GM12875 (cell line): ENCODE data around the gene GPR39.

Experiments used
- H3K4me3 ChIP-seq: one replicate; pipeline ENCODE4 v1.5.1; 2011; ENCODE audit warnings: low read depth, low read length, control low read depth
- TF ChIP-seq, protein P1 (sequence below): IDR thresholded peaks from 2 replicates; pipeline ENCODE4 v1.5.1; 2011; ENCODE audit warnings: low read depth, mild to moderate bottlenecking, control low read depth, inconsistent platforms, low read length, moderate library complexity, borderline replicate concordance; ENCODE audit not compliant: insufficient read depth

GPR39 gene

DNA sequence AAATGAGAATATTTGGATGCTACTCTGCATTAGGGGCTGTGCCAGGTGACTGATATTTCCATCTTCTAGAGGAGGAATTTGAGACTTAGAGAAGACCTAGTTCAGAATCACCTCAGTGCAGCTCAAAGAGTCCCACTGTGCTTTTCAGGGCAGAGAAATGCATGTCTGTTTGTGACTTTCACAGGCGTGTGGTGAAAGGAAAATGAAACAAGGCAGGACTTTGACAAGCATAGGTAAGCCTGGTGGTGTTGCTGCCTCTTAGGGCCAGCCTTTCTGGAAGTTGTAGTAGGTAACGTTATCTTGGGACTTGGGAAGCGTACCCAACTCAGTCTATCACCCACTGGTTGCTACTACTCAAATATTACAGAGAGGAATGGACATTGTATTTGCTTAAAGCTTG is 2.6 kb downstream of the GPR39 start:
- no peak overlapping the region for H3K4me3 ChIP-seq

DNA sequence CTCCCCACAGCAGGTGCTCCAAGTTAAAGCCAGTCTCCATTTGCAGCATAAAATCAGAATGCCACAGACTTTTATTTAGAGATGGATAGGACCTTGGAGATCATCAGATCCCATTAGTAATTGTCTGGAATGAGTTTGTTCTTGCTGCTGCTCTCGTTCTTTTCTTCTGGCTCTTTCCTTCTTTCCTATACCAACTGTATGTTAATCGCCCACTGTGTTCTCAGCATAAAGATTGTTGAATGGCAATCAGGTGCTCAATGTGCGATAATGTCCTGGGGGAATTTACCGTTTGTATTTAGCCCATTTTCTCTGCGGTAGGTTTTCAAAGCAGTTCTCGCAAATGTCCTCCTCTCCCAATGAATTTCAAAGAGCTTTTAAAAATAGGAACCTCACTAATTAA is 3.3 kb downstream of the GPR39 start:
- H3K4me3 ChIP-seq, result no peak overlapping the region
- TF ChIP-seq, protein P1, sequence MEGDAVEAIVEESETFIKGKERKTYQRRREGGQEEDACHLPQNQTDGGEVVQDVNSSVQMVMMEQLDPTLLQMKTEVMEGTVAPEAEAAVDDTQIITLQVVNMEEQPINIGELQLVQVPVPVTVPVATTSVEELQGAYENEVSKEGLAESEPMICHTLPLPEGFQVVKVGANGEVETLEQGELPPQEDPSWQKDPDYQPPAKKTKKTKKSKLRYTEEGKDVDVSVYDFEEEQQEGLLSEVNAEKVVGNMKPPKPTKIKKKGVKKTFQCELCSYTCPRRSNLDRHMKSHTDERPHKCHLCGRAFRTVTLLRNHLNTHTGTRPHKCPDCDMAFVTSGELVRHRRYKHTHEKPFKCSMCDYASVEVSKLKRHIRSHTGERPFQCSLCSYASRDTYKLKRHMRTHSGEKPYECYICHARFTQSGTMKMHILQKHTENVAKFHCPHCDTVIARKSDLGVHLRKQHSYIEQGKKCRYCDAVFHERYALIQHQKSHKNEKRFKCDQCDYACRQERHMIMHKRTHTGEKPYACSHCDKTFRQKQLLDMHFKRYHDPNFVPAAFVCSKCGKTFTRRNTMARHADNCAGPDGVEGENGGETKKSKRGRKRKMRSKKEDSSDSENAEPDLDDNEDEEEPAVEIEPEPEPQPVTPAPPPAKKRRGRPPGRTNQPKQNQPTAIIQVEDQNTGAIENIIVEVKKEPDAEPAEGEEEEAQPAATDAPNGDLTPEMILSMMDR, result no peak

More for the DNA sequence above, 2.6 kb downstream of the GPR39 start:
- TF ChIP-seq, protein P1, result no peak

GRCh38 chr2:132420816-132421805 is 4.5 kb downstream of the GPR39 start:
- TF ChIP-seq, protein P1, result no peak
- H3K4me3 ChIP-seq, result no peak overlapping the region

DNA sequence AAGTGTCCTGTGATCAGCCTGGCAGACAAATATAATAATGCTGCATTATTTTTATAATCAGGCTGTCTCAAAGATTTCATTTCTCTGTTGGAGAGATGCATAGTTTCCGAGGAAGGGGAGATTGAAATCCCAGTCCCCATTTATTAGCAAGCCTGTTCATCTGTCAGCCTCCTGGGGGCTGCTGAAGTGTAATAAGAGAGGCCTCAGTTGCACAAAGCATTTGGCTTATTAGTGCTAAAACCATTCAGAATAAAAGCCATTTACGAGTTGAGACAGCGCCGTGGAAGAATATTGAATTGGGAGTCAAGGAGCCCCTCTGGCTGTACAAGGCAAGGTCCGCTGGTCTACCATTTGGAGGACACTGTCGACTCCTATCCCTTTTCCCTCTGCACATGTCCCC is 6.1 kb downstream of the GPR39 start:
- H3K4me3 ChIP-seq, result no peak overlapping the region
- TF ChIP-seq, protein P1, result no peak

GRCh38 chr2:132424526-132425121 is 8.0 kb downstream of the GPR39 start:
- TF ChIP-seq, protein P1, result no peak
- no peak overlapping the region for H3K4me3 ChIP-seq

- TF ChIP-seq, protein P1, result no peak
- H3K4me3 ChIP-seq, result no peak overlapping the region
Observed at GRCh38 chr2:132426033-132426432, 9.4 kb downstream of the GPR39 start.

DNA sequence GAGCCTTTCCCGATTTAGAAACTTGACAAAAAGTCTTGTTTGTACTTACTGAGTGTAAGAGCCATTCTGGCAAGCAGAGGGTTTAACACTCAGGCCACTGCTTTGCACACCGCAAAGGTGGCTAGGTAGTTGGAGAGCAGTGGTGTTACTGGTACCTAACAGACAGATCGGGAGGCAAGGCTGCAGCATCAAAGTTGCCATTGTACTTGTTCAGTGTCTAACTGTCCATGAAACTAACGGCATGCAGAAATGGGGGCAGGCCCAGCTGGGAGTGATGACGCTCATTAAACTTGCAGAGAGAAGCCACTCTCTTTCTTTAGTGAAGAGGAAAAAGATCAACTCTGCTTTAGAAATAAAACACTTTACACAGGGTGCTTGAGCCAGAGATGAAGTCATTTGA is 10.1 kb downstream of the GPR39 start:
- H3K4me3 ChIP-seq, result no peak overlapping the region
- TF ChIP-seq, protein P1, result no peak
